Fibroblast of the aortic adventitia (primary cell): ENCODE results near the gene RABGEF1. TPM values are rescaled to one million over a fixed set of nuclear protein-coding genes. Genes with fewer than 3 reads are reported as not detected.

ENCODE experiments used
- DNase-seq: peaks from one replicate; pipeline ENCODE4 v3.0.0-alpha.2; 2010; ENCODE audit warnings: low read depth
- H3K4me3 ChIP-seq: 2 replicates; pipeline ENCODE4 v1.5.1; 2011; ENCODE audit warnings: low read depth, mild to moderate bottlenecking, control low read depth, low read length, moderate library complexity
- small RNA-seq: library from RNA; depleted of rRNA; stranded (forward); fragments of <200 nt; gene quantifications from one replicate; pipeline ENCODE3, GENCODE V24; 2012
- total RNA-seq: library from RNA; depleted of rRNA; stranded (reverse); fragments of >200 nt; gene quantifications from 2 replicates; pipeline ENCODE4 v1.2.3, GENCODE V29; 2012; ENCODE audit warnings: low replicate concordance
- TF ChIP-seq, protein P1 (sequence below): IDR thresholded peaks from 2 replicates; pipeline ENCODE4 v1.5.1; 2011; ENCODE audit warnings: mild to moderate bottlenecking, low read length, control low read depth, inconsistent platforms; ENCODE audit not compliant: insufficient read depth

RABGEF1 gene
- total RNA-seq, 1 donor, result 75.6 TPM

DNA sequence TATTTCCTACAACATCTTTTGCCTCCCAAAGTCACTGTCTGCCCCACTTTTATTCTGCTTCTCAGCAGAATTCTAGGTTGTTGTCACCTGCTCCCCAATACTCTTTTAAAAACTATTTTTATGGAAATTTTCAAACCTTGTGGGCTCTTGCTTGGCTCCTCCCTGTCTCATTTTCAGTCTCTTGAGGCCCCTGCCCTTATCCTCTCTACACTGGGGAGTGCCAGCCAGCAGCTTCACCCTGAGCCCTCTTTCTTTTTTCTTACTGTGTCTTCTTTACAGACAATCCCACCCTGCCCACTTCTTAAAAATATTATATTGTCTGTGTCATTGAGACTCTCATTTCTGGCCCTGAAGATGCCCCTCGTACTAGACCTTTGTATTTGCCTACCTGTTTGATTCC is 118.8 kb downstream of the RABGEF1 start:
- TF ChIP-seq, protein P1, sequence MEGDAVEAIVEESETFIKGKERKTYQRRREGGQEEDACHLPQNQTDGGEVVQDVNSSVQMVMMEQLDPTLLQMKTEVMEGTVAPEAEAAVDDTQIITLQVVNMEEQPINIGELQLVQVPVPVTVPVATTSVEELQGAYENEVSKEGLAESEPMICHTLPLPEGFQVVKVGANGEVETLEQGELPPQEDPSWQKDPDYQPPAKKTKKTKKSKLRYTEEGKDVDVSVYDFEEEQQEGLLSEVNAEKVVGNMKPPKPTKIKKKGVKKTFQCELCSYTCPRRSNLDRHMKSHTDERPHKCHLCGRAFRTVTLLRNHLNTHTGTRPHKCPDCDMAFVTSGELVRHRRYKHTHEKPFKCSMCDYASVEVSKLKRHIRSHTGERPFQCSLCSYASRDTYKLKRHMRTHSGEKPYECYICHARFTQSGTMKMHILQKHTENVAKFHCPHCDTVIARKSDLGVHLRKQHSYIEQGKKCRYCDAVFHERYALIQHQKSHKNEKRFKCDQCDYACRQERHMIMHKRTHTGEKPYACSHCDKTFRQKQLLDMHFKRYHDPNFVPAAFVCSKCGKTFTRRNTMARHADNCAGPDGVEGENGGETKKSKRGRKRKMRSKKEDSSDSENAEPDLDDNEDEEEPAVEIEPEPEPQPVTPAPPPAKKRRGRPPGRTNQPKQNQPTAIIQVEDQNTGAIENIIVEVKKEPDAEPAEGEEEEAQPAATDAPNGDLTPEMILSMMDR, result no peak
- no peak for DNase-seq
- no peak overlapping the region for H3K4me3 ChIP-seq

DNA sequence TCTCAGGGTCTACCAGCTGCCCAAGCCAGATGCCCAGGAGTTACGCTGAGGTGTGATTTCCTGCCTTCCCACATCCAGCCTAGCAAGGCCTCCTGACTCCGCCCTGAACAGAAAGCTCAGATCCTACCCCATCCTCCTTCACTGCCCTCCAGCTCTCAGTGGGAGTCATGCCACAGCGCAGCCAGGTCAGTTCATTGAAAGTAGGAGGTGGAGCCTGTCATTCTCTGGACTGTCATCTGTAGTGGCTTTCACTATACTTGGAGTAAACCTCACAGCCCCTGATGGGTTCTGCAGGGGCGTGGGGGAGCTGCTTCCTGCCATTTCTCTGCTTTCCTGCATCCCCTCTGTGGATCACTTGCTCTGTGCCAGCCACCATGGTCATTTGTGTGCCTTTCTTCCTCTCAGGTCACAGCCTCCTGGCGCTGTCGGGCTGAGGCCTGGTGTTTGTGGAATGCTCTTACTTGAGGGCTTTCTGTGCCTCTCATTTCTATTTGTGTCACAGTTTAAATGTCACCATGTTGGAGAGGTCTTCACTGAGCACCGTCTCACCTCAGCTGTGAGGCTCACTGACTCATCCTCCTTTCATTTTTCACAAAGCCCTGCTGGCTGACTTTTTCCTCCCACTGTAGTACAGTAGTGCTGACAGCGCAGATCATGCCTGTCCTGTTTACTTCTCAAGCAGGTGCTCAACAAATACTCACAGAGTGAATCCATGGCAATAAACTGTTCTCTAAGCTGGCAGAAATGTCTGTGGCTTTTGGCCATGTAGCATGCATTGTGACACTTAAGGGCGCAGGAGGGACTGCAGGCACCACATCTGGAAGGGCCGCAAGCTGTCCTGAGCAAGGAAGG is 119.5 kb downstream of the RABGEF1 start:
- TF ChIP-seq, protein P1, result no peak
- H3K4me3 ChIP-seq, result no peak overlapping the region
- no peak for DNase-seq

DNA sequence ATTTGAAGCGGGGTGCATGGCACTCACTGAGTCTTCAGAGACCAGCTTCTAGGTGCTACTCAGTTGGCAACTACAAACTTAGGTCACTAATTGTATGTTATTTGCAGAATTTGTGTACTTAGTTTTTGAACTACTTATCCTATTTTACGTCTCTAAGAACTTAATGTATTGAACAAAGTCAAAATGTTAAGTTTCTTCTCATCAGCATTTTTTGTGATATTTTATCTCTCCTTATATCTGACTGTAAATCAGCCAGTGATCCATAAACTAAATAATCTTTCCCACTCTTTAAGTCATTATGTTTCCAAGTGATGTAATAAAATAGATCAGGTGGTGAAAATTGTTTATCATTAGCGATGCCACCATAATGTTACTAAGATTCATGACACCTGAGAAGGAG is 120.2 kb downstream of the RABGEF1 start:
- DNase-seq, result no peak
- no peak overlapping the region for H3K4me3 ChIP-seq
- TF ChIP-seq, protein P1, result no peak

Small RNA genes lying within 50 kb of the gene (small RNA-seq; reads per million reads assigned to genes)
- gene AC027644.2, result not detected

Other genes with a start within 250 kb of the RABGEF1 start
- 9.4 and 10.6 TPM in 2 replicates for gene KCTD7, start 111.9 kb upstream of the RABGEF1 start, total RNA-seq
- gene TMEM248, start 180.5 kb downstream of the RABGEF1 start, total RNA-seq, result 39.7 and 104 TPM in 2 replicates